ENCODE measurements around the gene ANGPTL2. TPM values are rescaled to one million over a fixed set of nuclear protein-coding genes. Genes with fewer than 3 reads are reported as not detected.

Gene ANGPTL2
- polyA plus RNA-seq, 1 of the 3 experiments (the other 2 are of a cell fraction) = 12.3 TPM

- Histone ChIP-seq H3K9me3 (no peaks in the 10 kb centered on the region), H3K27ac (ENCODE audit: low read depth in 2 of 2, low read length in 1 of 2) (no peak overlapping the region), H3K36me3 (replicated peaks in 1 of 2; ENCODE audit: control insufficient read depth in 1 of 2, insufficient read depth in 2 of 2, low read length in 1 of 2) (no peaks in the 10 kb centered on the region), H3K9ac (no peak overlapping the region), H3K4me3 (ENCODE audit: low read depth in 2 of 2, low read length in 1 of 2) (no peak overlapping the region), H4K20me1 (ENCODE audit: insufficient read depth) (no peaks in the 10 kb centered on the region), H2AFZ (ENCODE audit: low read depth) (no peak overlapping the region), H3K27me3 (ENCODE audit: insufficient read depth) (no peaks in the 10 kb centered on the region), H3F3A (replicated peaks; ENCODE audit: insufficient read depth) (no peaks in the 10 kb centered on the region), H3K4me2 (no peak overlapping the region), H3K9me2 (no peaks in the 10 kb centered on the region), H3K79me2 (ENCODE audit: insufficient read depth) (0 out of 2 replicates have a peak, but pooled peaks cover 7% of the 10 kb centered on the region), H3K4me1 (ENCODE audit: control insufficient read depth in 1 of 2, insufficient read depth in 2 of 2, low read depth in 1 of 2, low read length in 1 of 2) (peaks cover 5 to 16% of the 10 kb centered on the region in 2 experiments; a peak in 1 of 4 replicates)
- WGBS (ENCODE audit: low lambda C conversion rate) = 91% methylated on average over 6 of the region's 6 CpGs
- POLR2A ChIA-PET = no interaction called here
- no peak for DNase-seq
- CTCF ChIA-PET = interaction anchor here (0.8 to 2.8 kb wide), 4 partner anchors 12 to 175 kb away, joined by 3 to 11 read pairs (median 4); no protein-coding TSS in a partner anchor
- TF ChIP-seq USF2 (IDR thresholded peaks at IDR 0.05; ENCODE audit: borderline replicate concordance, low read depth, low read length) (no peak), ELF1 (IDR thresholded peaks at IDR 0.05) (no peak)
These were observed 6.2 kb downstream of the ANGPTL2 start for GRCh38 chr9:127116088-127116726.

- Histone ChIP-seq H3K27me3 (ENCODE audit: insufficient read depth) (no peaks in the 10 kb centered on the region), H3K36me3 (replicated peaks in 1 of 2; ENCODE audit: control insufficient read depth in 1 of 2, insufficient read depth in 2 of 2, low read length in 1 of 2) (no peaks in the 10 kb centered on the region)
- CTCF ChIA-PET = interaction anchor here (0.8 to 2.8 kb wide), 3 partner anchors 10 to 13 kb away, joined by 3 to 11 read pairs (median 4); no protein-coding TSS in a partner anchor
These were observed 7.8 kb downstream of the ANGPTL2 start for GRCh38 chr9:127114606-127115005.

More at GRCh38 chr9:127114606-127115005, 7.8 kb downstream of the ANGPTL2 start:
- Histone ChIP-seq H3F3A (replicated peaks; ENCODE audit: insufficient read depth) (no peaks in the 10 kb centered on the region), H2AFZ (ENCODE audit: low read depth) (no peak overlapping the region), H3K4me1 (ENCODE audit: control insufficient read depth in 1 of 2, insufficient read depth in 2 of 2, low read depth in 1 of 2, low read length in 1 of 2) (peaks cover 0 to 16% of the 10 kb centered on the region in 2 experiments; a peak in 1 of 4 replicates), H4K20me1 (ENCODE audit: insufficient read depth) (no peaks in the 10 kb centered on the region), H3K4me3 (ENCODE audit: low read depth in 2 of 2, low read length in 1 of 2) (no peak overlapping the region), H3K9me3 (no peaks in the 10 kb centered on the region), H3K9ac (no peak overlapping the region), H3K27ac (ENCODE audit: low read depth in 2 of 2, low read length in 1 of 2) (no peak overlapping the region), H3K79me2 (ENCODE audit: insufficient read depth) (no peaks in the 10 kb centered on the region), H3K4me2 (no peak overlapping the region), H3K9me2 (no peaks in the 10 kb centered on the region)
- 96% methylated on average over 3 of the region's 5 CpGs for WGBS (ENCODE audit: low lambda C conversion rate)
- DNase-seq = no peak
- POLR2A ChIA-PET = no interaction called here
- TF ChIP-seq YY1 (IDR thresholded peaks at IDR 0.05; ENCODE audit: low read depth) (no peak), SIN3A (IDR thresholded peaks at IDR 0.05; ENCODE audit: borderline replicate concordance, low read depth, low read length) (no peak), MAX (IDR thresholded peaks at IDR 0.05; ENCODE audit: low read depth) (no peak), CTCF (IDR thresholded peaks at IDR 0.05) (no peak), POLR2AphosphoS5 (IDR thresholded peaks at IDR 0.05; ENCODE audit: low read depth, low read length) (no peak), USF1 (IDR thresholded peaks at IDR 0.05; ENCODE audit: borderline replicate concordance, low read depth) (no peak), REST (IDR thresholded peaks at IDR 0.05; ENCODE audit: low read depth, low read length) (no peak), GATA2 (CRISPR knock-in tag; IDR thresholded peaks at IDR 0.05) (no peak), RAD21 (IDR thresholded peaks at IDR 0.05; ENCODE audit: low read length) (no peak), PBX3 (IDR thresholded peaks at IDR 0.05) (no peak), MEF2A (IDR thresholded peaks at IDR 0.05; ENCODE audit: borderline replicate concordance, low read depth) (no peak), TEAD4 (IDR thresholded peaks at IDR 0.05; ENCODE audit: borderline replicate concordance, insufficient read depth) (no peak)

All from SK-N-SH (cell line).